IMR-90 (cell line): ENCODE data around the gene SORD. TPM values are rescaled to one million over a fixed set of nuclear protein-coding genes. Genes with fewer than 3 reads are reported as not detected.

Experiments
- ATAC-seq: fragments of 200-7000 bp; cut with Tn5 transposase; 2 replicates; pipeline ENCODE4 v1.9.1; 2020; ENCODE audit warnings: low read depth, mild to moderate bottlenecking, moderate library complexity
- BruUV-seq: library from RNA; stranded (reverse); fragments of 400-500 nt; replicated peaks from 2 replicates; lab custom pipeline; 2021; lab: Mats Ljungman, UMichigan
- CTCF ChIA-PET: fragments of 300-600 bp; formaldehyde crosslinking; extraction: SDS; loops from one replicate; lab custom pipeline; 2021; ENCODE audit warnings: antibody characterized with exemption; lab: Yijun Ruan, JAX
- POLR2A ChIA-PET: fragments of 300-600 bp; sonication (Branson Sonifier 250); formaldehyde crosslinking; loops from one replicate; lab custom pipeline; 2022; ENCODE audit warnings: antibody characterized with exemption; ENCODE audit not compliant: unreplicated experiment; lab: Charles Lee
- DNase-seq: peaks from one replicate; pipeline ENCODE4 v3.0.0; 2013
- H2AFZ ChIP-seq: replicated peaks from 2 replicates; pipeline ENCODE3; 2013; ENCODE audit warnings: low read length, mild to moderate bottlenecking; ENCODE audit not compliant: poor library complexity
- H2AK5ac ChIP-seq: 2 replicates; pipeline ENCODE4 v1.6.1; 2013; ENCODE audit warnings: low read depth, low read length, inconsistent platforms
- H2AK9ac ChIP-seq: replicated peaks from 2 replicates; pipeline ENCODE3; 2013; ENCODE audit warnings: mild to moderate bottlenecking, low read depth, low read length, moderate library complexity; ENCODE audit not compliant: poor library complexity
- H2BK120ac ChIP-seq: 2 replicates; pipeline ENCODE4 v1.6.1; 2013; ENCODE audit warnings: low read depth, low read length, inconsistent platforms
- H2BK15ac ChIP-seq: 3 replicates; pipeline ENCODE4 v1.6.1; 2013; ENCODE audit warnings: low read depth, low read length, inconsistent platforms
- H2BK20ac ChIP-seq: 2 replicates; pipeline ENCODE4 v1.6.1; 2013; ENCODE audit warnings: low read depth, mild to moderate bottlenecking, inconsistent platforms, low read length, moderate library complexity
- H2BK5ac ChIP-seq: 2 replicates; pipeline ENCODE4 v1.6.1; 2013; ENCODE audit warnings: mild to moderate bottlenecking, low read depth, low read length, inconsistent platforms; ENCODE audit not compliant: poor library complexity, severe bottlenecking
- H3K14ac ChIP-seq: replicated peaks from 2 replicates; pipeline ENCODE4 v1.6.1; 2013; ENCODE audit warnings: low read depth, low read length, inconsistent platforms
- H3K18ac ChIP-seq: 2 replicates; pipeline ENCODE4 v1.6.1; 2013; ENCODE audit warnings: low read depth, low read length, control low read depth
- H3K23ac ChIP-seq: 2 replicates; pipeline ENCODE4 v1.6.1; 2013; ENCODE audit warnings: low read depth, low read length, inconsistent platforms
- H3K27ac ChIP-seq: 2 replicates; pipeline ENCODE4 v1.5.1; 2013; ENCODE audit warnings: mild to moderate bottlenecking, control low read depth, low read length; ENCODE audit not compliant: insufficient read depth
- H3K27me3 ChIP-seq: 2 replicates; pipeline ENCODE4 v1.6.1; 2013; ENCODE audit warnings: low read length; ENCODE audit not compliant: control insufficient read depth, insufficient read depth
- H3K36me3 ChIP-seq: 2 replicates; pipeline ENCODE4 v1.6.1; 2013; ENCODE audit warnings: low read length, mixed read lengths; ENCODE audit not compliant: control insufficient read depth, insufficient read depth
- H3K4ac ChIP-seq: 2 replicates; pipeline ENCODE4 v1.6.1; 2013; ENCODE audit warnings: low read depth, low read length, inconsistent platforms
- H3K4me1 ChIP-seq: 2 replicates; pipeline ENCODE4 v1.6.1; 2013; ENCODE audit warnings: low read length, mixed read lengths; ENCODE audit not compliant: control insufficient read depth, insufficient read depth
- H3K4me2 ChIP-seq: 2 replicates; pipeline ENCODE4 v1.6.1; 2013; ENCODE audit warnings: low read depth, mild to moderate bottlenecking, control low read depth, low read length, moderate library complexity
- H3K4me3 ChIP-seq: 2 replicates; pipeline ENCODE4 v1.5.1; 2013; ENCODE audit warnings: low read depth, mild to moderate bottlenecking, control low read depth, low read length, moderate library complexity; ENCODE audit not compliant: insufficient read depth
- H3K56ac ChIP-seq: 2 replicates; pipeline ENCODE4 v1.6.1; 2013; ENCODE audit warnings: low read length, inconsistent platforms; ENCODE audit not compliant: insufficient read depth; ENCODE audit errors: extremely low read depth
- H3K79me1 ChIP-seq, 2 experiments: 2 replicates each; pipeline ENCODE4 v1.6.1; 2013; ENCODE audit warnings: low read length in 2 of 2, inconsistent platforms in 1 of 2, low read depth in 1 of 2
- H3K9ac ChIP-seq: 2 replicates; pipeline ENCODE4 v1.6.1; 2013; ENCODE audit warnings: low read depth, low read length, control low read depth
- H3K9me1 ChIP-seq: 2 replicates; pipeline ENCODE4 v1.6.1; 2013; ENCODE audit warnings: low read length, inconsistent platforms; ENCODE audit not compliant: insufficient read depth
- H3K9me3 ChIP-seq: 2 replicates; pipeline ENCODE4 v1.6.1; 2013; ENCODE audit warnings: low read length; ENCODE audit not compliant: control insufficient read depth, insufficient read depth
- H4K20me1 ChIP-seq: 2 replicates; pipeline ENCODE4 v1.6.1; 2013; ENCODE audit warnings: low read length, inconsistent platforms; ENCODE audit not compliant: insufficient read depth
- H4K5ac ChIP-seq: 2 replicates; pipeline ENCODE4 v1.6.1; 2013; ENCODE audit warnings: mild to moderate bottlenecking, low read depth, low read length, control low read depth
- H4K8ac ChIP-seq, 2 experiments: 2 replicates each; pipeline ENCODE4 v1.6.1; 2013; ENCODE audit warnings: low read depth in 2 of 2, low read length in 2 of 2, control low read depth in 1 of 2, inconsistent platforms in 1 of 2
- H4K91ac ChIP-seq: 2 replicates; pipeline ENCODE4 v1.6.1; 2013; ENCODE audit warnings: low read depth, low read length, inconsistent platforms; ENCODE audit not compliant: insufficient read depth
- BHLHE40 ChIP-seq: fragments of 150-350 bp; IDR thresholded peaks from 2 replicates; pipeline ENCODE4 v1.6.1; 2016; ENCODE audit warnings: mild to moderate bottlenecking, low read depth, low read length
- MAZ ChIP-seq: IDR thresholded peaks from 2 replicates; pipeline ENCODE4 v1.6.1; 2012; ENCODE audit warnings: low read depth, mild to moderate bottlenecking, low read length, improper control_type of control experiment, moderate library complexity, borderline replicate concordance
- SMC3 ChIP-seq: fragments of 150-350 bp; IDR thresholded peaks from 2 replicates; pipeline ENCODE4 v1.6.1; 2016; ENCODE audit warnings: low read depth, mild to moderate bottlenecking, antibody characterized with exemption, low read length, moderate library complexity
- dilution Hi-C: fragments of 300-500 bp; cut with HindIII; formaldehyde crosslinking; loops from one replicate; pipeline ENCODE4 v1.14.3; 2018; ENCODE audit warnings: low sequenced_read_pairs; ENCODE audit not compliant: unreplicated experiment
- in situ Hi-C: fragments of 300-500 bp; cut with MboI; formaldehyde crosslinking; loops from 3 replicates; pipeline ENCODE4 v1.14.3; 2019; ENCODE audit warnings: low sequenced_read_pairs, inconsistent platforms, mixed read lengths
- intact Hi-C: fragments of 100-400 bp; cut with micrococcal nuclease; formaldehyde crosslinking; loops from 2 replicates; pipeline ENCODE4 v1.10.0; 2022
- polyA plus RNA-seq, 3 experiments: library from polyadenylated mRNA; depleted of rRNA; stranded (reverse); fragments of >200 nt; gene quantifications; 2 replicates each; pipeline ENCODE4 v1.2.3, GENCODE V29; 2012; ENCODE audit warnings: low replicate concordance in 1 of 3
- total RNA-seq: library from RNA; depleted of rRNA; stranded (reverse); fragments of >200 nt; gene quantifications from 2 replicates; pipeline ENCODE4 v1.2.3, GENCODE V29; 2012

Gene SORD
- total and polyA plus RNA-seq, 2 of the 4 experiments (the other 2 are of a cell fraction) = 27.6 to 34.2 TPM

GRCh38 chr15:45123397-45123796 is 100.4 kb downstream of the SORD start:
- no peaks in the 10 kb centered on the region for H3K9me3 ChIP-seq
- DNase-seq = no peak
- H3K9ac ChIP-seq = no peak overlapping the region
- dilution Hi-C loops = no loop called here
- H3K27ac ChIP-seq = no peak overlapping the region
- POLR2A ChIA-PET = no interaction called here
- H2AK5ac ChIP-seq = no peak overlapping the region
- H3K4me3 ChIP-seq = no peak overlapping the region
- H3K9me1 ChIP-seq = no peaks in the 10 kb centered on the region
- ATAC-seq = no peak
- no peak overlapping the region for H3K18ac ChIP-seq
- in situ Hi-C loops = no loop called here
- no peaks in the 10 kb centered on the region for H3K79me1 ChIP-seq
- H3K36me3 ChIP-seq = no peaks in the 10 kb centered on the region
- H4K8ac ChIP-seq = no peak overlapping the region
- no peak overlapping the region for H2AK9ac ChIP-seq
- CTCF ChIA-PET = interaction anchor here (1.0 kb wide), 1 partner anchor 40 kb away, joined by 3 read pairs; no protein-coding TSS in a partner anchor
- H3K4me2 ChIP-seq = no peak overlapping the region
- BruUV-seq = no TSS peak
- no peak overlapping the region for H3K23ac ChIP-seq
- no peak overlapping the region for H3K4ac ChIP-seq
- H4K20me1 ChIP-seq = no peaks in the 10 kb centered on the region
- H3K56ac ChIP-seq = no peak overlapping the region
- TF ChIP-seq BHLHE40 (no peak), MAZ (no peak), SMC3 (no peak)
- H2BK120ac ChIP-seq = no peak overlapping the region
- H2BK15ac ChIP-seq = no peak overlapping the region
- no peak overlapping the region for H2AFZ ChIP-seq
- H2BK5ac ChIP-seq = no peak overlapping the region
- H3K4me1 ChIP-seq = peaks cover 3% of the 10 kb centered on the region
- H2BK20ac ChIP-seq = no peak overlapping the region
- intact Hi-C loops = no loop called here
- no peak overlapping the region for H3K14ac ChIP-seq
- no peak overlapping the region for H4K5ac ChIP-seq
- no peak overlapping the region for H4K91ac ChIP-seq
- peaks cover 28% of the 10 kb centered on the region for H3K27me3 ChIP-seq
